Endometrium (tissue), 2 donors: Measurements from ENCODE around the gene PCK2.

Experiments
- FAIRE-seq: peaks from 2 replicates; lab custom pipeline; 2012; peaks lifted over from hg19 to GRCh38; lab: Jason Lieb, UNC
- donor health status: control.
- donor health status: control.

Gene PCK2

GRCh38 chr14:24075485-24076301 lies 18.4 kb upstream of the PCK2 start:
- FAIRE-seq: no peak

- no peak for FAIRE-seq
Measured at GRCh38 chr14:24076302-24076601, 17.9 kb upstream of the PCK2 start.

GRCh38 chr14:24077086-24077485 lies 17.0 kb upstream of the PCK2 start:
- FAIRE-seq: no peak

GRCh38 chr14:24078146-24078545 lies 16.0 kb upstream of the PCK2 start:
- FAIRE-seq: no peak

- no peak for FAIRE-seq
Measured at GRCh38 chr14:24079491-24080141, 14.5 kb upstream of the PCK2 start.

- FAIRE-seq: no peak
Measured at GRCh38 chr14:24080142-24080530, 14.0 kb upstream of the PCK2 start.

GRCh38 chr14:24080888-24081738 lies 13.0 kb upstream of the PCK2 start:
- FAIRE-seq: no peak

- no peak for FAIRE-seq
Measured at GRCh38 chr14:24081739-24082211, 12.3 kb upstream of the PCK2 start.

GRCh38 chr14:24082411-24083080 lies 11.6 kb upstream of the PCK2 start:
- no peak for FAIRE-seq

GRCh38 chr14:24083462-24083861 lies 10.6 kb upstream of the PCK2 start:
- FAIRE-seq: no peak

- FAIRE-seq: no peak
Measured at GRCh38 chr14:24084440-24084839, 9.7 kb upstream of the PCK2 start.

GRCh38 chr14:24085215-24085614 lies 8.9 kb upstream of the PCK2 start:
- no peak for FAIRE-seq

GRCh38 chr14:24086193-24086955 lies 7.7 kb upstream of the PCK2 start:
- FAIRE-seq: no peak

GRCh38 chr14:24087004-24087403 lies 7.1 kb upstream of the PCK2 start:
- no peak for FAIRE-seq

GRCh38 chr14:24088095-24088494 lies 6.0 kb upstream of the PCK2 start:
- no peak for FAIRE-seq

- FAIRE-seq: no peak
Measured at GRCh38 chr14:24089890-24090289, 4.2 kb upstream of the PCK2 start.

- no peak for FAIRE-seq
Measured at GRCh38 chr14:24092110-24092504, 2.0 kb upstream of the PCK2 start.

GRCh38 chr14:24092505-24093206 lies 1.5 kb upstream of the PCK2 start:
- no peak for FAIRE-seq

GRCh38 chr14:24093207-24093900 lies 757 bp upstream of the PCK2 start:
- FAIRE-seq: no peak

- no peak for FAIRE-seq
Measured at GRCh38 chr14:24094841-24095270, 745 bp downstream of the PCK2 start.
